Right lobe of liver (tissue), 6 donors: ENCODE measurements around the gene CLPTM1L. TPM values are rescaled to one million over a fixed set of nuclear protein-coding genes. Genes with fewer than 3 reads are reported as not detected.

Experiments used
- ATAC-seq, 4 donors: fragments of 200-7000 bp; cut with Tn5 transposase; one replicate each; pipeline ENCODE4 v1.9.1; 2020; ENCODE audit warnings: mild to moderate bottlenecking in 4 of 4, moderate library complexity in 4 of 4
- DNase-seq, 3 donors: peaks; one replicate each; pipeline ENCODE4 v3.0.0-alpha.2; 2020
- H3K27ac ChIP-seq, 3 donors: fragments of 200-600 bp; one replicate each; pipeline ENCODE4 v1.8.0; 2022
- H3K27me3 ChIP-seq, 2 donors: fragments of 200-600 bp; one replicate each; pipeline ENCODE4 v1.8.0; 2022
- H3K36me3 ChIP-seq, 4 donors: fragments of 200-600 bp; sonication (generic) in 1 of 4; one replicate each; pipeline versions ENCODE4 v1.5.1 to v1.8.0; 2017 to 2022; ENCODE audit warnings: control low read depth in 1 of 4
- H3K4me1 ChIP-seq, 4 donors: fragments of 200-600 bp; sonication (generic) in 1 of 4; one replicate each; pipeline versions ENCODE4 v1.5.1 to v1.8.0; 2017 to 2022; ENCODE audit warnings: control low read depth in 1 of 4
- H3K4me3 ChIP-seq, 3 donors: fragments of 200-600 bp; one replicate each; pipeline ENCODE4 v1.8.0; 2022
- H3K9me3 ChIP-seq, 4 donors: fragments of 200-600 bp; sonication (generic) in 1 of 4; one replicate each; pipeline versions ENCODE4 v1.5.1 to v1.8.0; 2017 to 2022; ENCODE audit warnings: control low read depth in 1 of 4
- CTCF ChIP-seq, 4 donors: fragments of 200-600 bp in 3 of 4; fragments of 450-650 bp in 1 of 4; IDR thresholded peaks; one replicate each; pipeline versions ENCODE4 v1.5.1 to v1.8.0; 2016 to 2022; ENCODE audit warnings: antibody characterized with exemption in 4 of 4, mild to moderate bottlenecking in 2 of 4
- POLR2A ChIP-seq: fragments of 450-650 bp; IDR thresholded peaks from one replicate; pipeline ENCODE4 v1.6.1; 2017; ENCODE audit warnings: antibody characterized with exemption, mild to moderate bottlenecking
- WGBS: methylation state at CpG from one replicate; pipeline ENCODE4 v1.1.6; 2018; ENCODE audit warnings: low coverage, low lambda C conversion rate; ENCODE audit not compliant: insufficient coverage; ENCODE audit errors: missing lambda C conversion rate; 5-methylcytosine and 5-hydroxymethylcytosine counted together
- intact Hi-C, 2 donors: fragments of 100-400 bp; cut with DNase I; formaldehyde crosslinking; loops; one replicate each; pipeline versions ENCODE4 v1.11.2 to v1.14.1; 2022
- total RNA-seq, 6 experiments: library from RNA; depleted of rRNA in 2 of 6; stranded (reverse); fragments of >200 nt in 2 of 6; fragmentation: NEBNext Ultra II Directional in 3 of 6; extraction: Animal tissue kit (Norgen Biotek cat#: 25700) in 3 of 6; gene quantifications; one replicate each; pipeline versions ENCODE4 v1.1.0 to v1.2.4, GENCODE V29; 2016 to 2023
- donor health status: DM: no; HTN: yes; CAD: no.
- donor health status: DM: no; HTN: no; CAD: no.
- donor health status: DM: no; HTN: no; CAD: no.
- donor health status: DM: no; HTN: yes; CAD: no.
- donor health status: DM: no; HTN: yes; CAD: no.

Gene CLPTM1L
- total RNA-seq, 6 experiments from 2014 or later, result 63.8 to 155 (median 128) TPM

- Histone ChIP-seq H3K9me3 (no peaks in the 10 kb centered on the region), H3K36me3 (peaks cover 0 to 62% (median 39%) of the 10 kb centered on the region in 4 donors), H3K4me1 (peaks cover 0 to 43% (median 21%) of the 10 kb centered on the region in 4 donors), H3K27me3 (no peaks in the 10 kb centered on the region), H3K4me3 (peak overlapping the region in 1 of 3 donors; percentile 39), H3K27ac (peak overlapping the region in 2 of 3 donors; percentile 50 to 80)
- no CpG with 5 or more reads among the region's 12 CpGs for WGBS
- intact Hi-C loops, result loop anchor here (5.0 to 10.0 kb wide), 2 partner anchors 153 to 156 kb away; no protein-coding TSS in a partner anchor
- TF ChIP-seq CTCF (IDR thresholded peaks at IDR 0.05) (no peak), POLR2A (no peak)
- DNase-seq (peak in 1 of 3 donors; percentile 31), ATAC-seq (peak in 1 of 4 donors; percentile 3)
These were observed 6.8 kb downstream of the CLPTM1L start for GRCh38 chr5:1338196-1338490.

GRCh38 chr5:1337489-1338195, 7.3 kb downstream of the CLPTM1L start:
- H3K9me3 ChIP-seq, result no peaks in the 10 kb centered on the region
- peak overlapping the region; percentile 7 to 80 (median 50) for H3K27ac ChIP-seq
- intact Hi-C loops, result loop anchor here (5.0 to 10.0 kb wide), 2 partner anchors 153 to 155 kb away; no protein-coding TSS in a partner anchor
- DNase-seq (peak in 1 of 3 donors; percentile 50), ATAC-seq (peak; percentile 29 to 45 (median 34))
- no peak for TF ChIP-seq CTCF (IDR thresholded peaks at IDR 0.05)
- TF ChIP-seq POLR2A, result no peak
- H3K4me3 ChIP-seq, result peak overlapping the region in 1 of 3 donors; percentile 25
- H3K36me3 ChIP-seq, result peaks cover 0 to 63% (median 36%) of the 10 kb centered on the region in 4 donors
- no peaks in the 10 kb centered on the region for H3K27me3 ChIP-seq
- WGBS, result 69% methylated on average over 2 of the region's 22 CpGs
- peaks cover 0 to 42% (median 20%) of the 10 kb centered on the region in 4 donors for H3K4me1 ChIP-seq

GRCh38 chr5:1336749-1337488, 8.0 kb downstream of the CLPTM1L start:
- intact Hi-C loops, result loop anchor here (5.0 to 10.0 kb wide), 2 partner anchors 152 to 155 kb away; no protein-coding TSS in a partner anchor
- Histone ChIP-seq H3K9me3 (no peaks in the 10 kb centered on the region), H3K27me3 (no peaks in the 10 kb centered on the region), H3K27ac (peak overlapping the region; percentile 7 to 80 (median 50)), H3K36me3 (peaks cover 0 to 69% (median 33%) of the 10 kb centered on the region in 4 donors), H3K4me1 (peaks cover 0 to 42% (median 20%) of the 10 kb centered on the region in 4 donors), H3K4me3 (peak overlapping the region in 1 of 3 donors; percentile 25)
- 31% methylated on average over 3 of the region's 22 CpGs for WGBS
- DNase-seq (peak; percentile 60 to 76 (median 74)), ATAC-seq (peak; percentile 68 to 83 (median 80))
- TF ChIP-seq POLR2A (peak; percentile 48), CTCF (IDR thresholded peaks at IDR 0.05) (no peak)

GRCh38 chr5:1336106-1336561, 8.8 kb downstream of the CLPTM1L start:
- no peak for DNase-seq
- intact Hi-C loops, result loop anchor here (5.0 to 10.0 kb wide), 2 partner anchors 151 to 154 kb away; no protein-coding TSS in a partner anchor
- H3K27ac ChIP-seq, result peak overlapping the region in 1 of 3 donors; percentile 80
- H3K9me3 ChIP-seq, result no peaks in the 10 kb centered on the region
- no peak for TF ChIP-seq POLR2A
- no peak for TF ChIP-seq CTCF (IDR thresholded peaks at IDR 0.05)
- peaks cover 0 to 71% (median 34%) of the 10 kb centered on the region in 4 donors for H3K36me3 ChIP-seq
- 80% methylated on average over 1 of the region's 14 CpGs for WGBS
- H3K4me3 ChIP-seq, result no peak overlapping the region
- peaks cover 0 to 40% (median 20%) of the 10 kb centered on the region in 4 donors for H3K4me1 ChIP-seq
- no peaks in the 10 kb centered on the region for H3K27me3 ChIP-seq
- no peak for ATAC-seq
